H1 (cell line): ENCODE results near the gene UFM1. TPM values are rescaled to one million over a fixed set of nuclear protein-coding genes. Genes with fewer than 3 reads are reported as not detected.

Source experiments
- CTCF ChIA-PET: fragments of 300-600 bp; sonication (Branson Sonifier 250); formaldehyde crosslinking; loops from one replicate; lab custom pipeline; 2021; ENCODE audit not compliant: partially characterized antibody; lab: Charles Lee
- POLR2A ChIA-PET: fragments of 300-600 bp; sonication (Branson Sonifier 250); formaldehyde crosslinking; loops from one replicate; lab custom pipeline; 2021; ENCODE audit warnings: inconsistent platforms; ENCODE audit not compliant: partially characterized antibody; lab: Charles Lee
- DNase-seq, 2 experiments: peaks; one replicate each; pipeline versions ENCODE4 v3.0.0 to v3.0.0-alpha.2; 2010 to 2022; ENCODE audit warnings: low spot score in 2 of 2, low read depth in 1 of 2, mixed read lengths in 1 of 2
- FAIRE-seq: peaks from 2 replicates; lab custom pipeline; 2011; peaks lifted over from hg19 to GRCh38; lab: Jason Lieb, UNC
- H2AFZ ChIP-seq: 2 replicates; pipeline ENCODE4 v1.8.1; 2012; ENCODE audit warnings: low read length, inconsistent platforms
- H2AK5ac ChIP-seq: 2 replicates; pipeline ENCODE4 v1.6.1; 2013; ENCODE audit warnings: low read depth, low read length
- H2BK120ac ChIP-seq: replicated peaks from 2 replicates; pipeline ENCODE3; 2013; ENCODE audit warnings: low read depth, low read length, inconsistent platforms
- H2BK12ac ChIP-seq: 2 replicates; pipeline ENCODE4 v1.6.1; 2013; ENCODE audit warnings: low read depth, low read length
- H2BK15ac ChIP-seq: 2 replicates; pipeline ENCODE4 v1.6.1; 2013; ENCODE audit warnings: low read length
- H2BK20ac ChIP-seq: 2 replicates; pipeline ENCODE4 v1.6.1; 2013; ENCODE audit warnings: low read length
- H2BK5ac ChIP-seq: 2 replicates; pipeline ENCODE4 v1.6.1; 2013; ENCODE audit warnings: low read depth, low read length
- H3K14ac ChIP-seq: 2 replicates; pipeline ENCODE4 v1.6.1; 2013; ENCODE audit warnings: inconsistent platforms; ENCODE audit not compliant: insufficient read length
- H3K18ac ChIP-seq: 2 replicates; pipeline ENCODE4 v1.6.1; 2013; ENCODE audit warnings: low read length; ENCODE audit errors: extremely low read depth
- H3K23ac ChIP-seq: 2 replicates; pipeline ENCODE4 v1.6.1; 2013; ENCODE audit warnings: inconsistent platforms; ENCODE audit not compliant: insufficient read length
- H3K23me2 ChIP-seq: 2 replicates; pipeline ENCODE4 v1.6.1; 2013; ENCODE audit warnings: low read depth, low read length
- H3K27ac ChIP-seq: 2 replicates; pipeline ENCODE4 v1.6.1; 2011; ENCODE audit warnings: low read depth, low read length, inconsistent platforms
- H3K27me3 ChIP-seq, 4 experiments: replicated peaks in 1 of 4; 1 replicate in 1 of 4; 2 replicates in 3 of 4; pipeline versions ENCODE4 v1.6.1 to v1.8.1; 2011 to 2013; ENCODE audit warnings: low read length in 3 of 4, mild to moderate bottlenecking in 3 of 4, inconsistent platforms in 2 of 4, mixed read lengths in 2 of 4, moderate library complexity in 1 of 4; ENCODE audit not compliant: control insufficient read depth in 3 of 4, insufficient read depth in 3 of 4; ENCODE audit errors: extremely low read depth in 1 of 4
- H3K36me3 ChIP-seq, 4 experiments: 2 replicates each; pipeline versions ENCODE4 v1.6.1 to v1.8.1; 2011 to 2013; ENCODE audit warnings: mild to moderate bottlenecking in 4 of 4, low read length in 3 of 4, moderate library complexity in 2 of 4, control low read depth in 1 of 4, inconsistent platforms in 1 of 4; ENCODE audit not compliant: insufficient read depth in 4 of 4, control insufficient read depth in 2 of 4
- H3K4ac ChIP-seq: replicated peaks from 2 replicates; pipeline ENCODE3; 2013; ENCODE audit warnings: low read length, low read depth, mixed read lengths, inconsistent platforms; ENCODE audit not compliant: insufficient read length
- H3K4me1 ChIP-seq, 4 experiments: replicated peaks in 1 of 4; 1 replicate in 1 of 4; 2 replicates in 3 of 4; pipeline versions ENCODE4 v1.6.1 to v1.8.1; 2011 to 2013; ENCODE audit warnings: low read length in 3 of 4, inconsistent platforms in 2 of 4, mixed read lengths in 1 of 4; ENCODE audit not compliant: insufficient read depth in 4 of 4, control insufficient read depth in 3 of 4
- H3K4me2 ChIP-seq, 2 experiments: 2 replicates each; pipeline versions ENCODE4 v1.6.1 to v1.8.1; 2011 to 2013; ENCODE audit warnings: low read depth in 2 of 2, low read length in 2 of 2, control low read depth in 1 of 2, inconsistent platforms in 1 of 2, mild to moderate bottlenecking in 1 of 2; ENCODE audit not compliant: insufficient read depth in 1 of 2
- H3K4me3 ChIP-seq, 4 experiments: fragments of 200-600, 300-600 bp in 1 of 4; sonication (generic), shearing (Covaris generic), sonication (Bioruptor Twin) in 1 of 4; 2 replicates each; pipeline versions ENCODE4 v1.5.1 to v1.8.1; 2011 to 2016; ENCODE audit warnings: low read length in 4 of 4, low read depth in 3 of 4, control low read depth in 2 of 4, inconsistent platforms in 2 of 4, mild to moderate bottlenecking in 2 of 4, mixed read lengths in 1 of 4, moderate library complexity in 1 of 4; ENCODE audit not compliant: insufficient read depth in 2 of 4; ENCODE audit errors: extremely low read depth in 1 of 4
- H3K56ac ChIP-seq: replicated peaks from 2 replicates; pipeline ENCODE3; 2013; ENCODE audit warnings: low read depth, mild to moderate bottlenecking, mixed read lengths, low read length, inconsistent platforms; ENCODE audit not compliant: insufficient read length
- H3K79me1 ChIP-seq: 2 replicates; pipeline ENCODE4 v1.6.1; 2013; ENCODE audit warnings: low read depth, low read length, control low read depth
- H3K79me2 ChIP-seq, 2 experiments: 2 replicates each; pipeline versions ENCODE4 v1.6.1 to v1.8.1; 2012 to 2013; ENCODE audit warnings: low read length in 2 of 2, mild to moderate bottlenecking in 2 of 2, inconsistent platforms in 1 of 2; ENCODE audit not compliant: insufficient read depth in 2 of 2, control insufficient read depth in 1 of 2
- H3K9ac ChIP-seq, 4 experiments: replicated peaks in 1 of 4; 1 replicate in 1 of 4; 2 replicates in 3 of 4; pipeline versions ENCODE4 v1.6.1 to v1.8.1; 2011 to 2013; ENCODE audit warnings: low read depth in 3 of 4, low read length in 3 of 4, control low read depth in 2 of 4, mild to moderate bottlenecking in 2 of 4, moderate library complexity in 2 of 4, inconsistent platforms in 1 of 4; ENCODE audit errors: extremely low read depth in 1 of 4
- H3K9me3 ChIP-seq, 2 experiments: 2 replicates each; pipeline versions ENCODE4 v1.6.1 to v1.8.1; 2012 to 2013; ENCODE audit warnings: mild to moderate bottlenecking in 2 of 2, moderate library complexity in 2 of 2, control low read depth in 1 of 2, inconsistent platforms in 1 of 2, low read depth in 1 of 2, low read length in 1 of 2, mixed read lengths in 1 of 2; ENCODE audit not compliant: insufficient read depth in 2 of 2
- H4K20me1 ChIP-seq, 2 experiments: replicated peaks in 1 of 2; 2 replicates each; pipeline versions ENCODE3 to v1.8.1; 2011 to 2013; ENCODE audit warnings: inconsistent platforms in 2 of 2, low read length in 2 of 2, mild to moderate bottlenecking in 1 of 2; ENCODE audit not compliant: insufficient read depth in 2 of 2, control insufficient read depth in 1 of 2
- H4K5ac ChIP-seq: 2 replicates; pipeline ENCODE4 v1.6.1; 2013; ENCODE audit warnings: low read length, low read depth, mixed read lengths, inconsistent platforms; ENCODE audit not compliant: insufficient read length
- H4K8ac ChIP-seq: 2 replicates; pipeline ENCODE4 v1.8.0; 2013; ENCODE audit warnings: mild to moderate bottlenecking, moderate library complexity, low read length, inconsistent platforms; ENCODE audit not compliant: insufficient read depth; ENCODE audit errors: extremely low read depth
- H4K91ac ChIP-seq: replicated peaks from 2 replicates; pipeline ENCODE3; 2013; ENCODE audit warnings: low read length, mixed read lengths, inconsistent platforms; ENCODE audit not compliant: insufficient read length
- ATF2 ChIP-seq: IDR thresholded peaks from 2 replicates; pipeline ENCODE4 v1.6.1; 2012; ENCODE audit warnings: low read length, inconsistent platforms
- BCL11A ChIP-seq, 2 experiments: IDR thresholded peaks; one replicate each; pipeline ENCODE4 v1.6.1; 2011; ENCODE audit warnings: low read depth in 2 of 2, low read length in 2 of 2, mild to moderate bottlenecking in 2 of 2
- CBX8 ChIP-seq: fragments of 300-800, 300-1000 bp; sonication (generic); IDR thresholded peaks from 2 replicates; pipeline ENCODE4 v1.7.1; 2016; ENCODE audit warnings: low read depth, low read length, borderline replicate concordance
- CEBPB ChIP-seq: IDR thresholded peaks from 2 replicates; pipeline ENCODE4 v1.6.1; 2012; ENCODE audit warnings: low read depth, low read length
- CREB1 ChIP-seq: IDR thresholded peaks from 2 replicates; pipeline ENCODE4 v1.6.1; 2012; ENCODE audit warnings: inconsistent platforms
- CTCF ChIP-seq, 3 experiments: IDR thresholded peaks; 1 replicate in 2 of 3; 2 replicates in 1 of 3; pipeline versions ENCODE4 v1.5.1 to v1.6.1; 2011; ENCODE audit warnings: low read length in 3 of 3, mild to moderate bottlenecking in 3 of 3, inconsistent platforms in 2 of 3, low read depth in 1 of 3, moderate library complexity in 1 of 3; ENCODE audit not compliant: insufficient read depth in 1 of 3; ENCODE audit errors: control extremely low read depth in 1 of 3
- FOSL1 ChIP-seq: IDR thresholded peaks from 2 replicates; pipeline ENCODE4 v1.6.1; 2011; ENCODE audit warnings: mild to moderate bottlenecking, low read depth, low read length, moderate library complexity; ENCODE audit not compliant: insufficient read depth
- HDAC6 ChIP-seq: IDR thresholded peaks from one replicate; pipeline ENCODE4 v1.7.1; 2012; ENCODE audit warnings: low read depth, mild to moderate bottlenecking, inconsistent platforms, low read length, moderate library complexity
- RBBP5 ChIP-seq: IDR thresholded peaks from 2 replicates; pipeline ENCODE4 v1.7.1; 2012; ENCODE audit warnings: low read depth, mild to moderate bottlenecking, inconsistent platforms, low read length, moderate library complexity, borderline replicate concordance
- RXRA ChIP-seq: IDR thresholded peaks from 2 replicates; pipeline ENCODE4 v1.6.1; 2011; ENCODE audit warnings: low read depth, mild to moderate bottlenecking, low read length, moderate library complexity; ENCODE audit not compliant: insufficient read depth
- TAF7 ChIP-seq: optimal IDR thresholded peaks from 2 replicates; pipeline ENCODE3; 2011; ENCODE audit warnings: low read depth, mild to moderate bottlenecking, inconsistent platforms, low read length, moderate library complexity, borderline replicate concordance
- TBP ChIP-seq: IDR thresholded peaks from 2 replicates; pipeline ENCODE4 v1.6.1; 2011; ENCODE audit warnings: low read depth, low read length, improper control_type of control experiment
- polyA plus RNA-seq, 7 experiments: library from polyadenylated mRNA; depleted of rRNA in 3 of 7; stranded (reverse) in 5 of 7; unstranded in 2 of 7; fragments of >200 nt in 5 of 7; fragments of 200-250 nt in 2 of 7; gene quantifications; 1 replicate in 5 of 7; 2 replicates in 1 of 7; 4 replicates in 1 of 7; pipeline versions ENCODE4 v1.2.1 to v1.2.3, GENCODE V29; 2011 to 2013; ENCODE audit warnings: missing spikeins in 2 of 7, mixed read lengths in 2 of 7
- total RNA-seq: library from RNA; stranded (reverse); fragmentation: NEBNext Ultra II Directional; extraction: Animal tissue kit (Norgen Biotek cat#: 25700); gene quantifications from 2 replicates; pipeline ENCODE4 v1.2.1, GENCODE V29; 2021

UFM1 gene
- total and polyA plus RNA-seq, 2 of the 8 experiments (the other 6 are each of a cell fraction or from before 2014, with no cell fraction given), result 16.0 to 34.3 TPM

GRCh38 chr13:38309397-38309796, 40.3 kb upstream of the UFM1 start:
- Histone ChIP-seq H3K4me3 (no peak overlapping the region), H3K9ac (no peak overlapping the region), H3K14ac (no peak overlapping the region), H2AK5ac (no peak overlapping the region), H2BK15ac (no peak overlapping the region), H3K27me3 (no peaks in the 10 kb centered on the region), H2AFZ (no peak overlapping the region), H2BK12ac (no peak overlapping the region), H2BK20ac (no peak overlapping the region), H3K4me2 (no peak overlapping the region), H3K18ac (no peak overlapping the region), H4K8ac (no peak overlapping the region), H4K20me1 (no peaks in the 10 kb centered on the region), H4K5ac (no peak overlapping the region), H3K79me2 (no peaks in the 10 kb centered on the region), H4K91ac (no peak overlapping the region), H3K23ac (no peak overlapping the region), H2BK5ac (no peak overlapping the region), H3K9me3 (no peaks in the 10 kb centered on the region), H3K4me1 (no peaks in the 10 kb centered on the region), H3K27ac (no peak overlapping the region), H3K79me1 (no peaks in the 10 kb centered on the region), H3K4ac (no peak overlapping the region), H3K36me3 (no peaks in the 10 kb centered on the region), H3K56ac (no peak overlapping the region), H3K23me2 (no peaks in the 10 kb centered on the region), H2BK120ac (no peak overlapping the region)
- FAIRE-seq (no peak), DNase-seq (no peak)
- POLR2A ChIA-PET, result no interaction called here
- CTCF ChIA-PET, result no interaction called here
- TF ChIP-seq ATF2 (no peak), CBX8 (no peak), CREB1 (no peak), CEBPB (no peak), HDAC6 (no peak), TAF7 (no peak), TBP (no peak), RBBP5 (no peak), RXRA (no peak), CTCF (IDR thresholded peaks at IDR 0.05; ENCODE audit: control extremely low read depth in 1 of 3, insufficient read depth in 1 of 3, low read depth in 1 of 3, low read length in 3 of 3) (no peak), FOSL1 (no peak), BCL11A (IDR thresholded peaks at IDR 0.05; ENCODE audit: low read depth in 2 of 2, low read length in 2 of 2) (no peak)
